PC-9 (cell line): Measurements from ENCODE around the gene PRCC.

Experiments
- CTCF ChIP-seq: fragments of 200-600 bp; sonication (generic); conservative IDR thresholded peaks from 2 replicates; pipeline ENCODE4 v1.6.1; 2017; ENCODE audit warnings: mixed run types, antibody characterized with exemption, mild to moderate bottlenecking, moderate library complexity
- EZH2 ChIP-seq: fragments of 200-600 bp; sonication (generic); IDR thresholded peaks from 2 replicates; pipeline ENCODE4 v1.8.0; 2017; ENCODE audit warnings: antibody characterized with exemption, low read depth

GRCh38 chr1:156821801-156822200 lies 54.5 kb downstream of the PRCC start:
- TF ChIP-seq CTCF (no peak), EZH2 (no peak)
